GM18499 (cell line): ENCODE data around the gene TSPAN1.

Source experiments
- ATAC-seq: cut with Tn5 transposase; IDR thresholded peaks from one replicate; pipeline ENCODE4 v1.9.1; 2021; ENCODE audit warnings: moderate number of reproducible peaks; ENCODE audit not compliant: insufficient read depth, unreplicated experiment

Gene TSPAN1

DNA sequence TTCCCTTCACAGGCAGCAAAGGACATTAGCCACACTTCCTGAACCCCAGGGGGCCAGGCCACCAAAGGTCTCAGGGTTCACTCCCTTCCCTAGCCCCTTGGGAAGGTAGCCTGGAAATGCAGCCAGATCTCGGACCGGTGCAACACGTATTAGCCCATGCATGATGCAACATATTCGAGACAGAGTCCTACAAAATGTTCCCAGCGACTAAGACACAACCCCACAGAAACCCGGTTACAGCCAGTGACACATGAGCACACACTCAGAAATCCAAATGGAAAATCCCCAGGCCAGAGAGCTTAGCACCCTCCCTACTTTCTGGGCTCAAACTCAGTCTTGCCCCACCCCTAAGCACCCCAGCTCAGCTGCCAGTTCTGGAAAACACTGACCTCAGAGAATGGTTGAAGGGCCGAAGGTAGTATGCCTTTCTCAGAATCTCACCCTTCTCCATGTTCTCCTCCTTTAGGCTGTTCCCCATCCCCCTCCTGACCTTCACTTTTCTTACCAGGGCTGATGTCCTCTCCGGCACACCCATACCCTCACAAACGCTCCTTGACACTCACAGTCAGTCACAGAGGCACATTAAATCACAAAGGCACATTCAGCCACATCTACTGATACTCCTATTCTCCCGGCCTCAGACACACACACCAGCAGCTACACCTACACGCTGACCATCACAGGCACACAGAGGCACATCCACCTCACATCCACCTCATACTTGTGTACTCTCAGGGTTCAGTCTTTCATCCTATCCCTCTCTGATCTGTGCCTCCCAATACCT, at the start of gene TSPAN1:
Gene TSPAN1, plus strand, starts transcription at position 640 of the 784 bp plus-strand sequence. CDS start 6,021 bp downstream, outside the sequence.
- ATAC-seq: no peak

GRCh38 chr1:46128344-46128743, 46.5 kb upstream of the TSPAN1 start:
- no peak for ATAC-seq

GRCh38 chr1:46130121-46130520, 44.8 kb upstream of the TSPAN1 start:
- no peak for ATAC-seq

DNA sequence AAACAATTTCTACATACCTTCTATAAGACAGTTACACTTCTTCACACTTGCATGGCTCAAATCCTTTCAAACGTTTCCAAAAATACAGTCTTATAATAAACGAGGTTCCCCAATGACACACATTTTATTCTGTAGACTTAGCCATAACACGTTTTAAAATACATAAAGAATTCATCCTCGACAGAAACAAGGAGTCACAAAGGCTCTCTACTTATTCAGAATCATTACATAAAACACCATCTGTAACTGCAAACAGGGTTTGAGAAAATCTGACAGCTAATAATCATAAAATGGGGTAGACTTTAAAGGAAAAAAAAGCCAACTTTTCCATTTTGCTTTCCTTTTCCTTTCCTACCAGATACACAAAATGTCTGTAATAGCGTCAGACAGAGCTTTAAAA, 44.3 kb upstream of the TSPAN1 start:
- no peak for ATAC-seq

- ATAC-seq: no peak
These were observed 43.8 kb upstream of the TSPAN1 start for GRCh38 chr1:46131093-46131492.

- ATAC-seq: no peak
These were observed 43.0 kb upstream of the TSPAN1 start for GRCh38 chr1:46131712-46132528.

GRCh38 chr1:46132529-46133180, 42.2 kb upstream of the TSPAN1 start, which contains the start of gene PIK3R3:
PIK3R3 (minus strand) TSS chr1:46132629; CDS start chr1:46131952, 677 bp downstream.
- ATAC-seq: peak; percentile 71

DNA sequence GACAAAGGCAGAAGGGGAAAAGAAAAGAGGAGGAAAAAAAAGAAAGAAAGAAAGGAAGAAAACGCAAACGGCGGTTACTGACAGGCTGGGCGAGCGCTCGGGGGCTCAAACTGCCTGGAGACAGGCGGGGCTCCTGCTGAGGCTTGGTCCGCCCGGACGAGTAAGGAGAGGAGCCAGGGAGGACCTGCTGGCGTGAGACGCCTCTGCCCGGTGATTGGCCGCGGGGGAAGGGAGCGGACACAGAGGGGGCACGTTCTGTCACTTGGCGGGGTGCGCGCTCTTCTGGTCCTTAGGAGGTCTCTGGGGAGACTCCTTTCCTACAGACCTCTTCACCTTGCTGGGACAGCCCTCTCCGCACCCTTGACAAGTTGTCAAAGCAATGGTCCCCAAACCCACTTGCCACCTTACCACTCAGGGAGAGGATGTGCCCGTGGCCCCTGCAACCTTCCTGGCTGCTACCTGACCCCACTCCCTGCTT, 41.7 kb upstream of the TSPAN1 start:
- ATAC-seq: peak; percentile 32

DNA sequence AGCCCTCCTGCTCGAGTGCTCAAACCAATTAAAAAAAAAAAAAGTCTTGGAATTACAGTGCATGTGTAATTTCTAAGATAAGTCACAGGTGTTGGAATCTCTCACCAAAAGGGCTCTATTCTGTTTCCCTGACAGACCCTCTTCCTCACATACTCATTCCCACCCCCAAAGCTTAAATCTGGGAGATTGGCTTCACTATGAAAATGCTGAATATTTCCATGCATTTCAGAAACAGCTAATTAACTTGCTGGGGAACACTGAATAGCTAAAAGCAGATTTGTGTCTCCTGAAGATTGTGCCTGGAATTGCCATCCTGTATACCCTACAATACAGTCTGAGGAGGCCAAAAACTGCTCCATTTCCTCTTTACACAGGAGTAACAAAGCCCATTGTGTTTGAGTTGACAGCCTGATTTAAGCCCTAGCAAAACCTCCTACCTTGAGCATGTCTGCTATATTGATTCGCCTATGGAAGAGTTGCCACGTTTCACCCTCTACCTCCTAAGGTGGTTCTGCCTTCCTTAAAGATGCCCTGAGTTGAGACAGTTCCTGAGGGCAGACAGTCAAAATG, 41.0 kb upstream of the TSPAN1 start:
- no peak for ATAC-seq

DNA sequence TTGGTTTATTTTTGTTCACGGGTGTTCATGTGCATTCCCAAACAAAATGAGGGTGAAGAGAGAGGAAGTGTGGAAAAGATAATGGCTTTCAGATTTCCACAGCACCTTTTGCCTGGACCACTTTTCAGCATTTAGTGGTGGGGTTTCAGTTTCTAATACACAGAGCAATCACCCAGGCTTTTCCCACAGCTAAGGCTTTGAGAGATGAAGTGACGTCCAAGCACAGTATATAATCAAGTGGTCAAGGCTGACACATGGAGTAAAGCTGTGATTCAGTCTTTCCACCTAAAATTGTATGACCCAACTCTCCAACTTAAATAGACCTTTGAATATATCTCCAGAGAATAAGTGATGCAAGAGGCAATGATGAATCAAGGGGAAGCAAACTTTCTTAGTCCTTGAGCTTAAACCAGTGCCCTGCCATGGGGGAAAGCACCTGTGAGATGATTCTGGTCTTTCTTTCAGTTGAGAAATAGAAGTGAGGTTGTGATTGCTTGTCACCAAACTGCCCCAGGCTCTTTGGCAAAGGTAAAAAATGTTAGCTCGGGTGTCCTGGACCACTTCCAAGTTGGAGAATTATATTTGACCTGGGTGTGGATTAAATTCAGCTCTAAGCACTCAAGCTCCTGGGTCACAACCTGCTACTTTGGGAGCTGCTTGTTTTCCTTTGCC, 40.1 kb upstream of the TSPAN1 start:
- no peak for ATAC-seq

DNA sequence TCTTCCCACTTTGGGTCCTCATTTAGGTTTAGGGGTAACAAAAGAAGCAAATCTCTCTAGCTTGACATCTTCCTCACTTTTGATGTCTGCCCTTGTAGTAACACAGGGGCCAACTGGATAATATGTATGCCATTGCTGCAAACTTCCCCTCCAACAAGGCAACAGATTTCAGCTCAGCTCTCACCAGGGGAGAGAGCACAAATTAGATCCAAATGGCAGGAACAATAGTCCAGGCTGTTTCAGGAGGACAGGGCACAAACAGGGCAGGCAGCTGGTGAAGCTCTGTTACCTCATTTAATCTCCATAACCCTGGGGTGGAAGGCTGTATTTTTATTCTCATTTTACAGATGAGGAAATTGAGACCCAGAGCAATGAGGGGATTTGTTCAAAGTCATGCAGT, 38.2 kb upstream of the TSPAN1 start:
- no peak for ATAC-seq

- no peak for ATAC-seq
These were observed 37.0 kb upstream of the TSPAN1 start for GRCh38 chr1:46137916-46138315.

DNA sequence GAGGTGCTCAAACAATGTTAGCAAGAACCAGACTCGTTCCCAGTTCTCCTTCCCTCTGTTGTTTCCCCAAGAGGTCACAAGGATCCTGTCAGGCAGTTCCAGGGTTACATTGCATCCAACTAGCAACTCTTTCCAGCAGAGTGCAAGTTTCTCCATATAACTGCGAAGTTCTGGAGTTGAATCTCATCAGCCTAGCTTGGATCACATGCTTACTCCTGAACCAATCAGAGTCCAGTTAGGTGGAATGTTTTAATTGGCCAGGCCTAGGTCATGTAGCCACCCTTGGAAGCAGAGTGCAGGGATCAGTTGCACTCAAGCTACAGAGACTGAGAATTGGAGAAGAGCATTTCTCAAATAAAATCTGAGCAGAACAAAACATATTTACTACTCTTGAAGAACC, 26.6 kb upstream of the TSPAN1 start:
- ATAC-seq: no peak

GRCh38 chr1:46150085-46150484, 24.8 kb upstream of the TSPAN1 start:
- ATAC-seq: no peak

DNA sequence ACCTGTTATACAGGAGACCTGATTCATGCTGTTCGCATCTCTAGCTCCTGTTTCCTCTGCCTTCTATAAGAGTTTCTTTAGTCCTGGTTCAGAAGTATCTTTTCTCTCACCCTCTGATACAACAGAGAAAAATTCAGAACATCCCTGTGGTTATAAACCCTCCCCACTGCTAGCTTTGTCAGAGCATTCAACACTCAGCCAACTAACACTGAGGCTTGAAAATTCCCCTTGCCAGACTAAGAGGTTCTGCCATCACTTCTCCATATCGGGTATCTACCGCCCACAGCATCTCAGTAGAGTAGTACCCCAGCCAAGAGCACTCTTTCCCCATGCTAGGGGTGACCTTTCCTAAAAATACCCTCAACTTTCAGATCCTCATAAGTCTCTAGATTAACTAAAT, 22.9 kb upstream of the TSPAN1 start:
- ATAC-seq: no peak

DNA sequence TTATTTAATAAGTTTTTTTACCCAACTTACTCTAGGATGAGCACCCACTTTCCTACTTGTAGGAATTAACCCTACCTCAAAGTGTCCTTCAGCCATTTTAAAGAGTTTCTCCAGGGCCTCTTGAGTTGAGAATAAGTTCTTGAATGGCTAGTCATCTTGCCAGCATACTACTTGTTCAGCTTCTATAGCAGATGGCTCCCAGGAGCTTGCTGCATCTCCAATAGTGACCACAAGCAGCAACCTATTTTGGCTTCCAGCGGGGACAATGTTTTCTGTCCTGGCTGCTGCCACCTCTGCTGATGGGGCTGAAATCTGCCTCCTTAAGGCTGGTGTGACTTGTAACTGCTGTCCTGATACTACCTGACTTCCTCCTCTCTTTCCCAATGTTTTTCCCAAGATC, 21.7 kb upstream of the TSPAN1 start:
- no peak for ATAC-seq

GRCh38 chr1:46153732-46154131, 21.2 kb upstream of the TSPAN1 start:
- no peak for ATAC-seq

DNA sequence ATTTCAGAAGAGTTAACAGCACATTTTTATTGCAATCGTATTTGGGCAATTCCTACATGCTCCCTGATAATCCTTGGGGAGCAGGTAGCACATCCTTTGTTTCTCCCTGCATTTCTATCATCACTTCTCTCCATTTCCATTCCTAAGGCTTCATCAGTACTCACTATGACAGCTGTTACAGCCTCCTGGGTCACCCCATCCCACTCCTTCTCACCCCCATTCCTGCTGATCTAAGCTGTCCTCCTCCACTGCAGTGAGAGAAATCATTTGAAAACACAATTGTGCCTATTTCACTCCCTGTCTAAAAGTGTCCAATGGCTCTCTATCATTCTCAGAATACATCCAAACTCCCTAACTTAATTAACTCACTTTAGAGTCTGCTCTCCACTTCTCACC, 17.0 kb upstream of the TSPAN1 start:
- ATAC-seq: no peak

DNA sequence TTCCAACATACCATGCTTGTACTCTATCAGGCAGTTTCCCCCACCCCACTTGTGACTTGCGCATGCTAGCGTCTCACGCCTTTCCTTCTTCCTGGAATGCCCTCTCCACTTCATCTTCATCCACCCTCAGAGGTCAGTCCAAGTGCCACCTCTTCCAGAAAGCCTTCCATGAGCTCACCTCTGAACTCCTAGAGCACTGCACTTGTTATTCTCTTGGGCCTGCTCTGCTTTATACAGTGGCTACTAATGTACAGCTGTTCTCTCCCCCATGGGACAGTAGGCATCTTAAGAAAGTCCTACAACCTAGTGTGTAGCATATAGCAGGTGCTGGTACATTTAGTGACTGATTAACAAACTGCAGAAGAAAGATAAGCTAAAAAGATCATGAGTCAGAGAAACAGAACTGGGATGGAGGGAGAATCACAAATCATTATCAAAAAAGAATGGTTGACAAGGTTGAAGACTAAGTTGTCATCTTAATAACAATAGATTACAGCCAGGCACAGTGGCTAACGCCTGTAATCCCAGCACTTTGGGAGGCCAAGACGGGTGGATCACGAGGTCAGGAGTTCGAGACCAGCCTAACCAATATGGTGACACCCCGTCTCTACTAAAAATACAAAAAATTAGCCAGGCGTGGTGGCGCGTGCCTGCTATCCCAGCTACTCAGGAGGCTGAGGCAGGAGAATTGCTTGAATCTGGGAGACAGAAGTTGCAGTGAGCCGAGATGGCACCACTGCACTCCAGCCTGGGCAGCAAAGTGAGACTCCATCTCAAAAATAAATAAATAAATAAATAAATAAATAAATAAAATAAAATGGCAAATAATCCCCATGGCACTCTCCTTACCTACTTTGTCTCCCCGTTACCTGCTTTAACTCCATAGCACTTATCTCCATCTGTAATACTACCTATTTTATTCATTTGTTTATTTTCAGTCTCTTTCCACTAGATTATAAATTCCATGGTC, 16.3 kb upstream of the TSPAN1 start:
- ATAC-seq: no peak
